ENCODE results near the gene LCLAT1. TPM values are rescaled to one million over a fixed set of nuclear protein-coding genes. Genes with fewer than 3 reads are reported as not detected.

The LCLAT1 gene
- total RNA-seq, 1 donor from 2014 or later, result 27.7 TPM

- no peaks in the 10 kb centered on the region for H3K27me3 Mint-ChIP-seq (ENCODE audit: low read depth)
- no peaks in the 10 kb centered on the region for H3K4me1 Mint-ChIP-seq
- TF ChIP-seq CTCF (conservative IDR thresholded peaks at IDR 0.05), result no peak
- peaks cover 20% of the 10 kb centered on the region for H3K9me3 Mint-ChIP-seq
- no peak for DNase-seq (ENCODE audit: low read depth, low spot score)
- H3K27ac Mint-ChIP-seq (ENCODE audit: unreplicated experiment), result no peak overlapping the region
- H3K4me3 Mint-ChIP-seq, result no peak overlapping the region
- peaks cover 40% of the 10 kb centered on the region for H3K36me3 Mint-ChIP-seq (ENCODE audit: low read depth)
Measured at GRCh38 chr2:30499681-30500080, 52.6 kb downstream of the LCLAT1 start.

- Mint-ChIP-seq H3K9me3 (peaks cover 17% of the 10 kb centered on the region), H3K36me3 (ENCODE audit: low read depth) (peaks cover 37% of the 10 kb centered on the region), H3K4me1 (no peaks in the 10 kb centered on the region), H3K4me3 (no peak overlapping the region), H3K27me3 (ENCODE audit: low read depth) (no peaks in the 10 kb centered on the region), H3K27ac (ENCODE audit: unreplicated experiment) (no peak overlapping the region)
- no peak for TF ChIP-seq CTCF (conservative IDR thresholded peaks at IDR 0.05)
- no peak for DNase-seq (ENCODE audit: low read depth, low spot score)
Measured at GRCh38 chr2:30500699-30501098, 53.7 kb downstream of the LCLAT1 start.

- Mint-ChIP-seq H3K4me1 (no peaks in the 10 kb centered on the region), H3K4me3 (no peak overlapping the region), H3K27me3 (ENCODE audit: low read depth) (no peaks in the 10 kb centered on the region), H3K27ac (ENCODE audit: unreplicated experiment) (no peak overlapping the region), H3K9me3 (peaks cover 13% of the 10 kb centered on the region), H3K36me3 (ENCODE audit: low read depth) (peaks cover 28% of the 10 kb centered on the region)
- TF ChIP-seq CTCF (conservative IDR thresholded peaks at IDR 0.05), result no peak
- no peak for DNase-seq (ENCODE audit: low read depth, low spot score)
Measured at GRCh38 chr2:30502310-30502709, 55.3 kb downstream of the LCLAT1 start.

- no peak overlapping the region for H3K4me3 Mint-ChIP-seq
- H3K36me3 Mint-ChIP-seq (ENCODE audit: low read depth), result peaks cover 25% of the 10 kb centered on the region
- no peaks in the 10 kb centered on the region for H3K4me1 Mint-ChIP-seq
- DNase-seq (ENCODE audit: low read depth, low spot score), result no peak
- no peak overlapping the region for H3K27ac Mint-ChIP-seq (ENCODE audit: unreplicated experiment)
- TF ChIP-seq CTCF (conservative IDR thresholded peaks at IDR 0.05), result peak; percentile 43
- peaks cover 11% of the 10 kb centered on the region for H3K9me3 Mint-ChIP-seq
- no peaks in the 10 kb centered on the region for H3K27me3 Mint-ChIP-seq (ENCODE audit: low read depth)
Measured at GRCh38 chr2:30503007-30503694, 56.1 kb downstream of the LCLAT1 start.

- no peak for DNase-seq (ENCODE audit: low read depth, low spot score)
- H3K4me3 Mint-ChIP-seq, result no peak overlapping the region
- no peaks in the 10 kb centered on the region for H3K4me1 Mint-ChIP-seq
- TF ChIP-seq CTCF (conservative IDR thresholded peaks at IDR 0.05), result peak; percentile 6
- peaks cover 22% of the 10 kb centered on the region for H3K36me3 Mint-ChIP-seq (ENCODE audit: low read depth)
- H3K9me3 Mint-ChIP-seq, result peaks cover 10% of the 10 kb centered on the region
- no peaks in the 10 kb centered on the region for H3K27me3 Mint-ChIP-seq (ENCODE audit: low read depth)
- H3K27ac Mint-ChIP-seq (ENCODE audit: unreplicated experiment), result no peak overlapping the region
Measured at GRCh38 chr2:30503695-30504052, 56.6 kb downstream of the LCLAT1 start.
